Spleen (tissue), 7 donors: ENCODE measurements around the gene PVALB.

Source experiments
- CTCF ChIP-seq, 11 experiments: fragments of 200-600 bp in 7 of 11; fragments of 450-650 bp in 4 of 11; sonication (generic) in 4 of 11; IDR thresholded peaks in 8 of 11; conservative IDR thresholded peaks in 3 of 11; 1 replicate in 7 of 11; 2 replicates in 4 of 11; pipeline versions ENCODE4 v1.4.0 to v1.8.0; 2016 to 2021; ENCODE audit warnings: antibody characterized with exemption in 11 of 11, inconsistent platforms in 4 of 11, mild to moderate bottlenecking in 1 of 11
- POLR2A ChIP-seq, 3 donors: fragments of 450-650 bp; IDR thresholded peaks; one replicate each; pipeline ENCODE4 v1.5.1; 2017; ENCODE audit warnings: antibody characterized with exemption in 3 of 3, mild to moderate bottlenecking in 1 of 3
- POLR2AphosphoS5 ChIP-seq, 3 donors: sonication (generic); formaldehyde crosslinking; IDR thresholded peaks; one replicate each; pipeline ENCODE4 v1.5.1; 2017; ENCODE audit warnings: antibody characterized with exemption in 3 of 3
- donor health status: DM: no; HTN: no; CAD: no; lungs with moderate emphysema.
- donor health status: DM: no; HTN: no; CAD: no.
- donor health status: DM: no; HTN: no; CAD: no.

- TF ChIP-seq CTCF (IDR thresholded peaks at IDR 0.05 in 8 of 11, conservative IDR thresholded peaks at IDR 0.05 in 3 of 11) = no peak
- TF ChIP-seq POLR2A (IDR thresholded peaks at IDR 0.05) = no peak
- TF ChIP-seq POLR2AphosphoS5 (IDR thresholded peaks at IDR 0.05) = no peak
Observed at GRCh38 chr22:36807627-36808026, 9.2 kb downstream of the PVALB start.
